ENCODE results near the gene SLC2A9. TPM values are rescaled to one million over a fixed set of nuclear protein-coding genes. Genes with fewer than 3 reads are reported as not detected.
"Not testable (repeated sequence)": the region's sequence is repeated elsewhere in the genome, so short reads cannot be mapped to it uniquely, and the experiment has no call there.

SLC2A9 gene
- total RNA-seq, 1 donor from 2014 or later: 9.6 TPM

DNA sequence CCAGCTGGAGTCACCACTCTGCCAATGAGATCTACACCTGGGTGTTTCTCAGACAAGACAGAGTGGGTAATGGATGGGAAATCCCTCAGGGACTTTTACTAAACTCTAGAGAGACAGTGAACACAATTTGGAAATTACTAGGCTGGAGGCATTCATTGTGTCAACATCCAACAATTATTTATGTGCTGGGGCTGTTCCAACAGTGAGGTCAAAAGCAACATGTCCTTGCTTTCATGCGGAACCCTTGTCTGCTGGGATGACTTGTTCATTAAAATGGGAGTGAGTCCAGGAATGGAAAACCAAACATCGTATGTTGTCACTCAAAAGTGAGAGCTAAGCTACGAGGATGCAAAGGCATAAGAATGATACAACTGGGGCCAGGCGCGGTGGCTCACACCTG is 185.9 kb downstream of the SLC2A9 start:
- no peak for ATAC-seq
- DNase-seq (ENCODE audit: missing footprints): no peak
- intact Hi-C loops (cut with DNase I): no loop called here

DNA sequence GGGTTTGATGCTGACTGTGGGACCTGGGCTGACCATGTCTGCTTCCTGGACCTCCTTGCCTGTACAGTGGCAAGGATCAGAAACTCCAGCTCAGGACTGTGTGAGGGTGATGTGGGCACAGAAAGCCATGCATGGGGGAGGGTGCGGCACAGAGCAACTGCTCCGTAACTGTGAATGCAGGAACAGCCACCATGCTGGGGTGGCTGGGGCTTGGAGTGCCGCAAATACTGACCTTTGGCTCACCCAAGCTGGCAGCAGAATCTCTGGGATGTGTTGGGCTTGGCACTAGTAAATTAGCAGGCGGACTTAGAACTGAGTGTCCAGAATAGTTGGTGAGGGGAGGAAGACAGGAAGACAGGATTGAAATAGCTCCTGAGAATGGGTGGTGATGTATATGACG is 187.9 kb downstream of the SLC2A9 start:
- DNase-seq (ENCODE audit: missing footprints) (no peak), ATAC-seq (peak; percentile 70)
- intact Hi-C loops (cut with DNase I): no loop called here

DNA sequence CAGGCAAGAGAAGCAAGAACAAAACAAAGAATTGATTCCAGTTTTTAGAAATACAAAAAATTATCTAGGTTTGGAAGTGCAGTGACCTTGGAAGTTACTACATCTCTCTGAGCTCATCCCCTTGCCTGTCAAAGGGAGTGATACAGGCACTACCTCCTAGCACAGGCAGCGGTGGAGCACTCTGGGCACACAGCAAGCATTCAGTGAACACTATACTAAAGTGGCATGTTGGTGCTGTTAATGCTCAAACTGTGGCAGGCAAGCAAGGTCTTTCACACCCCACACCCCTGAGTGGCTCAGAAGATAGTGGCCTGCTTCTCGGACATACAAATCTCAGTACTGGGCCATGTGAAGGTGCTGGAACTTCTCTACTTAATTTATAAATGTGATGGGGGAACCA is 188.7 kb downstream of the SLC2A9 start:
- ATAC-seq (peak; percentile 86), DNase-seq (ENCODE audit: missing footprints) (no peak)
- intact Hi-C loops (cut with DNase I): no loop called here

DNA sequence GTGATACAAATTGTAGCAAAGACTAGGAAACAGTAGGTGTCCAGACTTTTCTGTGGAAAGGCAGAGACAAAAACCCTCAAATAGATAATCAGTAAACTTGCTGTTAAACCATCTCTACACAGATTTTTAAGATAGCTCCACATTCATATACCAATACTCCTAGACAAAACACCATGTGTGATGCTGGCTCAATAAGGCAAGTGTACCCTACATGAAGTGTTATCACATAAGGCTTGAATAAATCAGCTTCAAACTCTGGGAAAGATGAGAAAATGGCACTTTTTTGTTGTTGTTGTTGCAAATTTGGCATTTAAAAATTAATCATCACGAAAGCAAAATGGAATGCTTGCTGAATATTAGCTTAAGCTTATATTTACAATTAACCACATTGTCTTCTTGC is 194.7 kb downstream of the SLC2A9 start:
- intact Hi-C loops (cut with DNase I): no loop called here
- no peak for ATAC-seq
- DNase-seq (ENCODE audit: missing footprints): no peak

DNA sequence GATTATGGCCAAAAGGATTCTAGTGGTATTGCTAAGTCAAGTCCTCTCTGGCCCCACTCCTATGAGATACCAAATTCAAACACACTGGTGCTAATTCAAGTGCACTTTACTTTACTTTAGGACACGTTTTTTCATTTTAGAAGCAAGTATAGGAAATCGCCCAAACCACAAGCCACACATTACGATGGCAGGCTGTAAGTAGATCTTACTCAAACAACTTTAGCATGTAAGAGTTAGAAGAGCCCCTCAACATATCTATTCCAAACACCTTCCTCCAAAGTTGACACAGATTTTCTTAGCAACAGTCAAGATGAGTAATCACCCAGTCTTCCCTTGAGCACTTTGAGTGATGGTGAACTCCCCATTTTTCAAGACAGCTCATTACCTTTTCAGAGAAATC is 196.2 kb downstream of the SLC2A9 start:
- intact Hi-C loops (cut with DNase I): no loop called here
- no peak for DNase-seq (ENCODE audit: missing footprints)
- ATAC-seq: no peak

DNA sequence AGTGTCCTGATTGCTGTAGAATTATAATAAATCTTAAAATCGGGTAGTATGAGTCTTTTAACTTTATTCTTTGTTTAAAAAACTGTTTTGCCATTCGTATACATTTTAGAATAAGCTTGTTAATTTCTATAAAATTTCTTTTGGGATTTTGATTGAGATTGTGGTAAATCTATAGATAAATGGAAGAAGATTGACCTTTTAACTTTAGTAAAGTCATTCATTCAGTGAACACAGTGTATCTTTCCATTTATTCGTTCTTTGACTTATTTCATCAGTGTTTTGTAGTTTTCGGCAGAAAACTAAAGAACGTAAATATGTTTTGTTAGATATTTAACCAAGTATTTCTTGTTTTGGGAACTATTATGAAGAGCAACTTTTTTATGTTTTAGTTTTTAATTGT is 201.0 kb downstream of the SLC2A9 start:
- ATAC-seq (no peak), DNase-seq (ENCODE audit: missing footprints) (no peak)
- intact Hi-C loops (cut with DNase I): no loop called here

DNA sequence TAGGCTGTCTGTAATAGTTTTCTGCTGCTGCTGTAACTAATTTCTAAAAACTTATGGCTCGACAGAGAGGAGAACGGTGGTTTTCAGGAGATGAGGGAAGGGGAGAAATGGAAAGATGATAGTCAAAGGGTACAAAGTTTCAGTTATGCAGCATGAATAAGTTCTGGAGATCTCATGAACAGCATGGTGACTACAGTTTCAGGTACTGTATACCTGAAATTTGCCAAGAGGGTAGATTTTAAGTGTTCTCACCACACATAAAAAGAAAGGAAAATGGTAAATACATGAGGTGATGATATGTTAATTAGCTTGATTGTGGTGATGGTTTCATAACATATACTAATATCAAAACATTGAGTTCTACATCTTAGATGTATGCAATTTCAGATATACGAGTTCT is 205.0 kb downstream of the SLC2A9 start:
- ATAC-seq (no peak), DNase-seq (ENCODE audit: missing footprints) (no peak)
- intact Hi-C loops (cut with DNase I): no loop called here

DNA sequence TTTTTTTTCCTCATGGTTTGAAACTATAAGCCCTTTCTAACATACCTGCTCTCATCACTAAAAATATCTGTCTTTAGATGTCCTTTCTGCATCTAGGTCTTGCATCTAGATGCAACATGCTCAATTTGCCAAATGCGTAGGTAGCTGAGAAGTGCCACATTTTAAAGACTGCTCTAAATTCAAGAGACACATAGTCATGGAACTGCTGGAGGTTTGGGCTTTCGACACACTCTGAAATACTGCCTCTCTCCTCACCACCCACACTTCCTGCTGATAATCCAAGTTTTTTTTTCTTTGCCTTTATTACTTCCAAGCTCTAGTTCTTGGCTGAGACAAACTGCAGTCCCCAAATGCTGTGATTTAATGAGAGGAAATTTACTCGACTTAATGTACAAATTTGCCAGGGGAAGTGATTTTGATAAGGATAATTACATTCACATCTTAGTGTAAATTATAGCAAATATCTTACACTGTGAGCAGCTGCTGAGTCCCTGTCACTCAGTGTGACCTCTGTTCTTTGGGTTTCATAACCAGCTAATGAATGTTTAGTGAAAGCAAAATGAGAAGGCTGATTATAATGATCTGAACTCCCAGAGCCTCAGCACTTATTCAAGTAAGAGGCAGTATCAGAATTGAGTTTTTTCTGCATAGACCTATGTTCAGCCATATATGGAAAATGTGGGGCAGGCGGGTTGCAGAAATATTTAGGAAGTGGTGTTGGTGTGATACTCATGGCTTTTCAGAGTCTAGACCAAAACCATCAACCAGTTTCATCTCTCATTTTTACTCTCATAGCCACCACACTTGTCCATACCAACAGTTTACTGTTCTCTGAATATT is 208.6 kb downstream of the SLC2A9 start:
- ATAC-seq (peak; percentile 59), DNase-seq (ENCODE audit: missing footprints) (no peak)

DNA sequence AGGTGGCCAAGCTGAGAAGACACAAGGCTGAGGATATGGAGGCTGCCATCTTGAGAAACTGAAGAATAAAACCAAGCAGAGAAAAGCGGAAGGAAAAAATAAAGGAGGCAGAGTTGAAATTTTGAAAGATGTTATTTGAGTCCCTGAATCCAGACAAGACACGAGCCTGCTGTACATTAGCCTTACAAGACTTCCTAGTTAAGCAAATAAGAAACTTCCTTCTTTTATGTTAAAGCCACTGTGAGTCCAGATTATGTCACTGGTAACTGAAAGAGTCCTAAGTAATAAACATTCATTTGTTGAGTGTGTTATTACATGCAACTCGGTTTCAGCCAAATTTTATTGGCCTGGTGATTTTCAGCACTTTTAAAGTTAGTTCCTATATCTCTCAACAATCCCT is 209.5 kb downstream of the SLC2A9 start:
- no peak for ATAC-seq
- DNase-seq (ENCODE audit: missing footprints): no peak
- intact Hi-C loops (cut with DNase I): no loop called here

More for the DNA sequence above, 208.6 kb downstream of the SLC2A9 start:
- intact Hi-C loops (cut with DNase I): no loop called here

DNA sequence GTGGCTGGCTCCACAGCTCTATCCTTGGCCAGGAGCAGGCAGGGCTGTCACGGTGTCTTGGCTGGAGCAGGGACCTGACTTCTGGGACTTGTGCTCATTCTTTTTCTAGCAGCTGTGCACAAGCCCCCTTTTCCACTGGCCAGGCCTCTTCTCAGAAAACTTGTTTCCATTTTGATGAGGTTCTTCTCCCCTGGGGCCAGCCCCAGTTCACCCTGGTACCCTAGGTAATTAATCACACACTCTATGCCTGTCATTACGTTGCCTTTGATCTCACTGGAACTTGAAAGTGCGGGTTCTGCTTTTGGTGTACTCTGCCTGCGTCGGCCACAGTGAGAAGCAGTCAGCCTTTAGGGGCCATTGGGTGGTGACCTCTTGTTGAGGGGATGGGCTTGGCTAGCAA is 213.2 kb downstream of the SLC2A9 start:
- no peak for ATAC-seq
- intact Hi-C loops (cut with DNase I): no loop called here
- DNase-seq (ENCODE audit: missing footprints): no peak

DNA sequence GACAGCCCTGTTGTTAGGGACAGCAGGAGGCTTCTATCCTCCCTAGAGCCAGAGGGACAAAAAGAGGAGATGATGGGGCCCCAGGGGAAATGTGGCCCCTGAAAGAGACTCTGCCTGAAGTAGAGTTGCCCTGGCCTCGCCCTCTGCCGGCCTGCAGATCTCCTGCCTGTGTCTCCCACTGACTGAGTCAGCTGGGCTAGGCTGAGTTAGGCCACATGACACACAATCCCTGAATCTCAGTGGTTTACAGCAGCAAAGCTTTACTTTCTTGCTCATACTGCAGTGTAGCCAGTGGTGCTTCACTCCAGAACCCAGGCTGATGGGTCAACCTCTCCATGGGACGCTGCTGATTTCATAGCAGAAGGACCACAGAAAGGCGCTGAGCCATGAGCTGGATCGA is 216.4 kb downstream of the SLC2A9 start:
- DNase-seq (ENCODE audit: missing footprints) (no peak), ATAC-seq (no peak)
- intact Hi-C loops (cut with DNase I): no loop called here

DNA sequence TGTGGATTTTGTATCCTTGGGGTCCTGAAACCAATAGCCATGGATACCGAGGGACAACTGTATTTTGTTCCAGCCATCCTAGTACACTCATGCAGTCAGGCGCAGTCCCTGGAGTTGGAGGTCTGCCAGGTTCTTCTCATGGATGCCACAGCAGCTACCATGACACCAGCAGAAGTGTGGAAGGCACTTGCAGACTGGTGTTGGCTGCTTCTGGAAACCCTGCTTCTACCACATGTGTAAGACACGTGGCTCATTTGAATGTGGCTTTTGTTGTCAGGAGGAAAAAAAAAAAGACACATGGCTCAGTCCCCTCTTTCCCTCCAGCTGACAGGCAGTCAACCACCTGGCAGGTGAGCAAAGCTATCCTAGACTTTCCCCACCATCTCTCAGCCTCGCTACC is 220.4 kb downstream of the SLC2A9 start:
- DNase-seq (ENCODE audit: missing footprints) (no peak), ATAC-seq (no peak)
- intact Hi-C loops (cut with DNase I): no loop called here

DNA sequence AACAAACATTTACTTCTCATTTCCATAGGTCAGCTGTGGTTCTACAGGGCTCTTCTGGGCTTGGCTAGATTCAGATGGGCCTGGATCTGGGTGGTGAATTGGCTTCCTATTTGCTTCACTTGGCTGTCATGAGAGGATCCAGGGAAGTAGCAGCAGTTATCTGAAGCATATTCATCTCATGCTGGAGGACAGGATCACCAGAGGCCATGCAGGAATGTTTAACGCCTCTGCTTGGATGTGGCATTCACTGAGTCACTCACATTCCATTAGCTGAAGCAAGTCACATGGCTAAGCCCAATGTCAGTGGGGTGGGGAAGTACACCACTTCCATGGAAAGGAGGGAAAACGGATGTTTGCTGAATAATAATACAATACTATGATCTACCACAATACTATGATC is 224.7 kb downstream of the SLC2A9 start:
- DNase-seq (ENCODE audit: missing footprints); intact Hi-C loops (cut with DNase I); ATAC-seq: not testable (repeated sequence)

DNA sequence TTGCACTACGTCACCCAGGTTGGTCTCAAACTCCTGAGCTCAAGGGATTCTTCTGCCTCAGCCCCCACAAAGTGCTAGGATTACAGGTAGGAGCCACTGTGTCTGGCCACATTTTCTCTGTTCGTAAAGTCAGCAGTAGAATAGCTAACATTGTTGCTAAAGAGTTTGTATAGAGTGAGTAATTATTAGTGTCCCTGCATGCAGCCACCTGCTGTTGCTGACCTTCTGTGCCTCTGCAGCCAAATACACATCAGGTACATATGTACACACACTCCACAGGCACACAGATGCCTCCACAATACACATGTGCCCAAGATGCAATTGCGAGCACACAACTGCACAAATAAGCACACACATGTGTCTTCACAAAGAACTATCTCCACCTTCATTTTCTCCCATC is 228.9 kb downstream of the SLC2A9 start:
- DNase-seq (ENCODE audit: missing footprints): no peak
- ATAC-seq: no peak
- intact Hi-C loops (cut with DNase I): no loop called here

DNA sequence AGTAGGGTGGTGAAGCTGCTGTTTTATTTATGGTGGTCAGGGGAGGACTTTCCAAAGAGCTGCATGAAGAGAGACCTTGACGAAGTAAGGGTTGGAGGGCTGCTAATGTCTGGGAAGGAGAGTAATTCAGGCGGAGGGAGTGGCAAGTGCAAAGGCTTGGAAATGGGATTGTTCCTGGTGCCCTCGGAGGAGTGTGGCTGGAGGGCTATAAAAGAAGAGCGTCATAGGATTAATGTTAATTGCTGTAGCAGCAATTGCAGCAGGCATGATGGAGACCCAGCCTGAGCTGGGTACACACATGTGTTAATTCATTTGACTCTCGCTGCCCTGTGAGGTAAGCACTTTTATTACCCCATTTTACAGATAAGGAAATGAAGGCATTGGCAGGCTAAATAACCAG is 235.4 kb downstream of the SLC2A9 start:
- ATAC-seq; DNase-seq (ENCODE audit: missing footprints); intact Hi-C loops (cut with DNase I): not testable (repeated sequence)

DNA sequence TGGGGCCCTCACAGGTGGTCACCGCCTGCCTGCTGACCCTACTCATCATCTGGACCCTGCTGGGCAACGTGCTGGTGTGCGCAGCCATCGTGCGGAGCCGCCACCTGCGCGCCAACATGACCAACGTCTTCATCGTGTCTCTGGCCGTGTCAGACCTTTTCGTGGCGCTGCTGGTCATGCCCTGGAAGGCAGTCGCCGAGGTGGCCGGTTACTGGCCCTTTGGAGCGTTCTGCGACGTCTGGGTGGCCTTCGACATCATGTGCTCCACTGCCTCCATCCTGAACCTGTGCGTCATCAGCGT is 239.2 kb downstream of the SLC2A9 start:
- intact Hi-C loops (cut with DNase I): no loop called here
- no peak for DNase-seq (ENCODE audit: missing footprints)
- ATAC-seq: no peak

DNA sequence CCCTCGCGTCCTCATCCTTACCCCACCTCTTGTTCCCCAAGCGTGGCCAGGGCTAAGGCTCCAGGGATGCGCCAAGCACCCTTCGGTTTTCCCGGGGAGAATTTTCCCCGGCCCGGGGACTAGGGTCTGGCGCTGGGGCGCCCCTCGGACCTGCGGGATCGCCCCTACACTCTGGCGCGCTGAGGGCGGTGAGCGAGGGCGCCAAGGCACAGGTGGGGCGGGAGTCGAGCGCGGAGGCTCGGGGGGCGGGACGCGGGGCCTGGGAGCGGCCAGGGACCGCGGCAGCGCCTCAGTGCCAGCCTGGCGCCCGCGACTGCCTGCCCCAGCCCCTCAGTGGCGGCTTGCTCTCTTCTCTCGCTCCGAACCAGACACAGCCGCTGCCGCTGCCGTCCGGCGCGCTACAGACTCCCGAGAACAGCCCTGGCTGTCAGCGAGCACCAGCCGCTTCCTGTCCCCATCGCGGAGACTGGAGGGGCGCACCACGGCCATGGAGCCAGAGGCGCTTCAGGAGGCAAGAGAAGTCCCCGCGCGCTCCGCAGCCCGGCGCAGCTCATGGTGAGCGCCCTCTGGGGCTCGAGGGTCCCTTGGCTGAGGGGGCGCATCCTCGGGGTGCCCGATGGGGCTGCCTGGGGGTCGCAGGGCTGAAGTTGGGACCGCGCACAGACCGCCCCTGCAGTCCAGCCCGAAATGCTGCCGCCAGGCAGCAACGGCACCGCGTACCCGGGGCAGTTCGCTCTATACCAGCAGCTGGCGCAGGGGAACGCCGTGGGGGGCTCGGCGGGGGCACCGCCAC is 239.8 kb downstream of the SLC2A9 start, which contains the start of gene DRD5:
DRD5 (plus strand) TSS at position 292 of the 793 bp plus-strand sequence; CDS start at position 688, 396 bp downstream.
- DNase-seq (ENCODE audit: missing footprints) (no peak), ATAC-seq (no peak)
- intact Hi-C loops (cut with DNase I): no loop called here
